Nephron progenitor cell (in vitro differentiated cells): ENCODE measurements around the gene ST7.
A peak's percentile ranks its signal among the peaks of the same experiment; 100 is the strongest.

Source experiments
- DNase-seq: peaks from one replicate; pipeline ENCODE4 v3.0.0; 2021
- H3K27ac Mint-ChIP-seq: 2 replicates; pipeline ENCODE4 v1.8.0; 2021; ENCODE audit warnings: mild to moderate bottlenecking, moderate library complexity, mixed read lengths
- H3K27me3 Mint-ChIP-seq: 2 replicates; pipeline ENCODE4 v1.8.0; 2021; ENCODE audit warnings: mild to moderate bottlenecking, low read depth, mixed read lengths; ENCODE audit not compliant: poor library complexity
- H3K36me3 Mint-ChIP-seq: 2 replicates; pipeline ENCODE4 v1.8.0; 2021; ENCODE audit warnings: low read depth, mixed read lengths
- H3K4me1 Mint-ChIP-seq: 2 replicates; pipeline ENCODE4 v1.8.0; 2021; ENCODE audit warnings: mixed read lengths
- H3K4me3 Mint-ChIP-seq: 2 replicates; pipeline ENCODE4 v1.8.0; 2021; ENCODE audit warnings: mild to moderate bottlenecking, moderate library complexity, mixed read lengths
- H3K9me3 Mint-ChIP-seq: 2 replicates; pipeline ENCODE4 v1.8.0; 2021; ENCODE audit warnings: mild to moderate bottlenecking, moderate library complexity, mixed read lengths
- TF ChIP-seq, protein P1 (sequence below): fragments of 200-600 bp; sonication (generic); IDR thresholded peaks from 2 replicates; pipeline ENCODE4 v1.5.0; 2021; ENCODE audit warnings: antibody characterized with exemption

Gene ST7

DNA sequence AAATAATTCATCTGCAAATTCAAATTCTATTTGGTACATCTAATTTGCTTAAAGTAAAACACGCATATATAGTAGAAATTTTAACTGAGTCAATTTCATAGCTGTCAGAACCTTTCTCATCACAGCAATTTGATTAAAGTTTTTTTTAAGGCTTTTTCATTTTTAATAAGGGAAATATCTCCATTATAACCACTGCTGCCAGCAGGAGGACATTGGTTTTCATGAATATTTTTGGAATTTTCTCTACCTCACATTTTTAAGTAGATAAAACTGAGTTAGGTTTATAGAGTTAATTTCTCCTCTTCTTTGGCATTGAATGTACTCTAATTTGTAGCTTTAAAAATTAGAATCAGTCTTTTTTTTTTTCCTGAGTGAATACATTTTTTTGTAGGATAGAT lies 82.2 kb downstream of the ST7 start:
- TF ChIP-seq, protein P1, sequence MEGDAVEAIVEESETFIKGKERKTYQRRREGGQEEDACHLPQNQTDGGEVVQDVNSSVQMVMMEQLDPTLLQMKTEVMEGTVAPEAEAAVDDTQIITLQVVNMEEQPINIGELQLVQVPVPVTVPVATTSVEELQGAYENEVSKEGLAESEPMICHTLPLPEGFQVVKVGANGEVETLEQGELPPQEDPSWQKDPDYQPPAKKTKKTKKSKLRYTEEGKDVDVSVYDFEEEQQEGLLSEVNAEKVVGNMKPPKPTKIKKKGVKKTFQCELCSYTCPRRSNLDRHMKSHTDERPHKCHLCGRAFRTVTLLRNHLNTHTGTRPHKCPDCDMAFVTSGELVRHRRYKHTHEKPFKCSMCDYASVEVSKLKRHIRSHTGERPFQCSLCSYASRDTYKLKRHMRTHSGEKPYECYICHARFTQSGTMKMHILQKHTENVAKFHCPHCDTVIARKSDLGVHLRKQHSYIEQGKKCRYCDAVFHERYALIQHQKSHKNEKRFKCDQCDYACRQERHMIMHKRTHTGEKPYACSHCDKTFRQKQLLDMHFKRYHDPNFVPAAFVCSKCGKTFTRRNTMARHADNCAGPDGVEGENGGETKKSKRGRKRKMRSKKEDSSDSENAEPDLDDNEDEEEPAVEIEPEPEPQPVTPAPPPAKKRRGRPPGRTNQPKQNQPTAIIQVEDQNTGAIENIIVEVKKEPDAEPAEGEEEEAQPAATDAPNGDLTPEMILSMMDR = no peak
- no peak overlapping the region for H3K4me3 Mint-ChIP-seq
- H3K27ac Mint-ChIP-seq = no peak overlapping the region
- H3K9me3 Mint-ChIP-seq = peaks cover 8% of the 10 kb centered on the region
- DNase-seq = no peak
- peaks cover 6% of the 10 kb centered on the region for H3K36me3 Mint-ChIP-seq
- H3K4me1 Mint-ChIP-seq = no peaks in the 10 kb centered on the region
- no peaks in the 10 kb centered on the region for H3K27me3 Mint-ChIP-seq

DNA sequence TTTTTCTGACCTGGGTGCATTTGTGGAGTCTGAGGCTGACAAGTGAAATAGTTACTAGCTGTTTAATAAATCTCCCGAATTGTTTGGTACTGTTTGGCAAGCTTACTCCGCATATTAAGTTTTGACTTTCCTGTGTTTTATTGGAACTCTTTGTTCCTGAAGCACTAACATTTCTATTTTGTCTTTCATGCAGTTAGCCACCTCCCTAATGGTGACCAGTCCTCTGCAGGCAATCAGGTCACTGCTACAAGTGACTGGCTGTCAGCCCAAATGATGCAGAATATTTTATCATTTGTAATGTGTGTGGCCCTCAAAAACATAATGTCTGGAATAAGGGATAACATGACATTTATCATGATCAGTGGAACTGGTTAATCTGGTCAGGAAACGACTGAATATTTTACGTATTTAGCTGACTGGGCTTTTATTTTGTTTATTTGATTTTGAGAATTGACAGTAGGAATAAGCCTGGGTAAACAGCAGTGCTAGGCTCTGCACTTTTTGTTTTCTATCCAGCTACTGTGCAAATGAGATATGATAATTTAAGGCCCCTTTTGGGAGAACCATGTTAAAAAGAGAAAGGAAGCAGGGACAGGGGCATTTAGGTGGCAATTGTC lies 82.9 kb downstream of the ST7 start:
- DNase-seq = no peak
- TF ChIP-seq, protein P1 = no peak
- Mint-ChIP-seq H3K9me3 (peaks cover under 1% of the 10 kb centered on the region), H3K4me3 (no peak overlapping the region), H3K36me3 (no peaks in the 10 kb centered on the region), H3K4me1 (no peaks in the 10 kb centered on the region), H3K27ac (no peak overlapping the region), H3K27me3 (no peaks in the 10 kb centered on the region)

DNA sequence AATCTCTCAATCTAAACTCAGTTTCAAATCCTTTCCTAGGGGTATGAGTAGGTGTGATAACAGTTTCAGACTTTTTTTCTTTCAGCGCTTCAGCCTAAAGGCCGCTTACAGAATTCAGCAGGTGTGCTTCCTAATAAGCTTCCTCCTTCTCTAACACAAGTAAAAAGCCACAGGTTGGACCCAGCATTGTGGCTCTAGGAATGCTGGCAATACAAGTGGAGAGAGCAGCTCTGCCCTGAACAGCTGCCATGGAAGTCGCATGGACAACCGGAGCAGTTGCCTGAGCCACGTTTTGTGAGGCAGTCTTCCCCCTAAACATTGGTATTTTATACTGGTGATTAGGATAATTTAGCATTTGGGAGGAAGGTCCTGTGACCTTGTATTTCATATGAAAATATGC lies 83.5 kb downstream of the ST7 start:
- Mint-ChIP-seq H3K9me3 (peaks cover 3% of the 10 kb centered on the region), H3K4me1 (no peaks in the 10 kb centered on the region), H3K4me3 (no peak overlapping the region), H3K36me3 (peaks cover 4% of the 10 kb centered on the region), H3K27me3 (no peaks in the 10 kb centered on the region), H3K27ac (no peak overlapping the region)
- DNase-seq = no peak
- TF ChIP-seq, protein P1 = no peak

DNA sequence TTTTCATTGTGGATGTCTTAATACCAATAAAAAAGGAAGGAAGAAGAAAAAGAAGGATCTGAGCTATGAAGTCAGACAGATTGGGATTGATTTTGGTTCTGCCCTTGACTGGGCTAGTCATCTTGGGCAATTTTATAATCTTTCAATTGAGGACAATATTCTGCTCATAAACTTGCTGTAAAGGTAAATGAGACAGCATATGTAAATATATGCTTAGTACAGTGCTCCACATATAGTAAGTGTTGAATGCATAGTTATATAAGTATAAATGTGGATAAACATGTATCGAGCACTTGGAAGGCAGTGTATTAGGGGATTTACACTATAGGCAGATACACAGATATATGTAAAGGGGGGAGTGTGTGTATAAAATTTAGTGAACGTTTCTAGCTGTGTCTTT lies 85.1 kb downstream of the ST7 start:
- Mint-ChIP-seq H3K4me3 (no peak overlapping the region), H3K4me1 (no peaks in the 10 kb centered on the region), H3K27ac (peak overlapping the region; percentile 43), H3K27me3 (no peaks in the 10 kb centered on the region), H3K9me3 (peaks cover 4% of the 10 kb centered on the region), H3K36me3 (peaks cover 5% of the 10 kb centered on the region)
- TF ChIP-seq, protein P1 = no peak
- no peak for DNase-seq

DNA sequence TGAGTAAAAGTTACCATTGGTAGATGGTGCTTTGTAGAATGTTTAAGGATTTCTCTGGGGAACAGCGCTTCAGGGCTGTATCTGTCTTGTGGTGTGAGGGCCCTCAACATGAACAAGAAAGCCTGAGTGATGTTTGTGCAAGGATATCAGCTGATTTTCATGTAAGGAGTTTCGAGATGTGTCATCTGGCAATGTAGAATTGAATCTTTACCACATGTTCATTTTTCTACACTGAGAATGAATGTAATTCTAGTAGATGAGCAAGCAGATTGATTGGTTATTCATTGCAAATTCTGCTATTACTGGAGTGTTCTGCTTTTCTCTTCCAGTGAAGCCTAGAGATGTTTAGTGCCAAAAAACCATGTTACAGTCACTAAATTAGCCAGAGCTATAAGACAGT lies 87.7 kb downstream of the ST7 start:
- no peak overlapping the region for H3K4me3 Mint-ChIP-seq
- DNase-seq = no peak
- peaks cover 4% of the 10 kb centered on the region for H3K9me3 Mint-ChIP-seq
- no peaks in the 10 kb centered on the region for H3K4me1 Mint-ChIP-seq
- H3K27me3 Mint-ChIP-seq = peaks cover 3% of the 10 kb centered on the region
- H3K27ac Mint-ChIP-seq = peak overlapping the region; percentile 32
- TF ChIP-seq, protein P1 = no peak
- peaks cover 5% of the 10 kb centered on the region for H3K36me3 Mint-ChIP-seq

DNA sequence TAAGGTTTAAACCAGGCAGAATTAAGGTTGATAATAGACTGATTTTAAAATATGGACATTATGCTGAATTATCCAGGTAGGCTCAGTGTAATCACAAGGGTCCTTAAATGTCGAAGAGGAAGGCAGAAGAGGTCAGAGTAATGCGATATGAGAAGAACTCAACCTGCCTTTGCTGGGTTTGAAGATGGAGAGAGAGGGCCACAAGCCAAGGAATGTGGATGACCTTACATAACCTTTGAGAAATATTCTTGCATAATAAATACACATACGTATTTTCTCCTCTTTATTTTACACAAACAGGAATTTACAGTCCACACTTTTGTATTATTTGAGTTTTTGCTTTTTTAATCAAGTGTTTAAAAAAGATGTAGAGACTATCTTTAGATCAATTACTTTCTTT lies 88.5 kb downstream of the ST7 start:
- Mint-ChIP-seq H3K27me3 (peaks cover 3% of the 10 kb centered on the region), H3K36me3 (peaks cover 5% of the 10 kb centered on the region), H3K27ac (no peak overlapping the region), H3K9me3 (peaks cover 4% of the 10 kb centered on the region), H3K4me3 (no peak overlapping the region), H3K4me1 (no peaks in the 10 kb centered on the region)
- TF ChIP-seq, protein P1 = no peak
- DNase-seq = no peak
